Spinal cord (tissue), 10 donors: ENCODE measurements around the gene CASZ1. TPM values are rescaled to one million over a fixed set of nuclear protein-coding genes. Genes with fewer than 3 reads are reported as not detected.

Experiments used
- DNase-seq, 6 donors: peaks; one replicate each; pipeline versions ENCODE4 v3.0.0 to v3.0.0-alpha.2; 2013 to 2015; ENCODE audit warnings: low spot score in 6 of 6, low read depth in 4 of 6
- H3K27ac ChIP-seq: one replicate; pipeline ENCODE4 v1.5.1; 2013; ENCODE audit warnings: low read depth, low read length, control low read depth
- H3K27me3 ChIP-seq: one replicate; pipeline ENCODE4 v1.6.1; 2013; ENCODE audit warnings: low read length; ENCODE audit not compliant: control insufficient read depth, insufficient read depth
- H3K36me3 ChIP-seq: one replicate; pipeline ENCODE4 v1.6.1; 2013; ENCODE audit warnings: low read length; ENCODE audit not compliant: control insufficient read depth, insufficient read depth
- H3K4me1 ChIP-seq: one replicate; pipeline ENCODE4 v1.6.1; 2013; ENCODE audit warnings: low read length; ENCODE audit not compliant: control insufficient read depth, insufficient read depth
- H3K4me3 ChIP-seq: one replicate; pipeline ENCODE4 v1.5.1; 2013; ENCODE audit warnings: low read depth, low read length, control low read depth
- H3K9me3 ChIP-seq: one replicate; pipeline ENCODE4 v1.6.1; 2013; ENCODE audit warnings: low read length; ENCODE audit not compliant: control insufficient read depth, insufficient read depth
- WGBS: methylation state at CpG from one replicate; pipeline ENCODE4 v1.1.5; 2013; ENCODE audit warnings: missing lambda C conversion rate; ENCODE audit not compliant: insufficient coverage; 5-methylcytosine and 5-hydroxymethylcytosine counted together
- polyA plus RNA-seq, 2 donors: library from polyadenylated mRNA; unstranded; fragments of 120-200 nt; gene quantifications; one replicate each; pipeline ENCODE4 v1.2.1, GENCODE V29; 2013; ENCODE audit not compliant: insufficient read length in 2 of 2
- total RNA-seq, 2 donors: library from RNA; depleted of rRNA in 1 of 2; stranded (reverse); fragments of 120-200 nt in 1 of 2; fragments of >200 nt in 1 of 2; gene quantifications; one replicate each; pipeline versions ENCODE4 v1.2.3 to v1.2.4, GENCODE V29; 2013 to 2014
- donor health status: healthy.

Gene CASZ1
- total and polyA plus RNA-seq, 4 donors: 6.0 to 18.7 (median 11.3) TPM

- Histone ChIP-seq H3K36me3 (no peaks in the 10 kb centered on the region), H3K9me3 (no peaks in the 10 kb centered on the region), H3K27ac (no peak overlapping the region), H3K4me1 (peaks cover 25% of the 10 kb centered on the region), H3K4me3 (no peak overlapping the region), H3K27me3 (peaks cover 3% of the 10 kb centered on the region)
- 58% methylated on average over 11 of the region's 17 CpGs for WGBS
- peak in 2 of 6 donors; percentile 64 to 65 for DNase-seq
These were observed 30.5 kb downstream of the CASZ1 start for GRCh38 chr1:10765734-10766478.

GRCh38 chr1:10765304-10765703 is 31.1 kb downstream of the CASZ1 start:
- no peaks in the 10 kb centered on the region for H3K9me3 ChIP-seq
- H3K4me1 ChIP-seq: peaks cover 25% of the 10 kb centered on the region
- H3K27ac ChIP-seq: no peak overlapping the region
- no peaks in the 10 kb centered on the region for H3K36me3 ChIP-seq
- DNase-seq: no peak
- WGBS: 84% methylated on average over 11 of the region's 15 CpGs
- H3K4me3 ChIP-seq: no peak overlapping the region
- peaks cover 3% of the 10 kb centered on the region for H3K27me3 ChIP-seq

- DNase-seq: no peak
- no peaks in the 10 kb centered on the region for H3K36me3 ChIP-seq
- no peak overlapping the region for H3K4me3 ChIP-seq
- H3K27me3 ChIP-seq: peaks cover 4% of the 10 kb centered on the region
- WGBS: 73% methylated on average over 4 of the region's 6 CpGs
- no peaks in the 10 kb centered on the region for H3K9me3 ChIP-seq
- no peak overlapping the region for H3K27ac ChIP-seq
- H3K4me1 ChIP-seq: peaks cover 25% of the 10 kb centered on the region
These were observed 32.1 kb downstream of the CASZ1 start for GRCh38 chr1:10764296-10764798.

GRCh38 chr1:10762875-10763274 is 33.6 kb downstream of the CASZ1 start:
- DNase-seq: no peak
- H3K27ac ChIP-seq: no peak overlapping the region
- no peak overlapping the region for H3K4me3 ChIP-seq
- WGBS: 89% methylated on average over 12 of the region's 12 CpGs
- no peaks in the 10 kb centered on the region for H3K36me3 ChIP-seq
- peaks cover 7% of the 10 kb centered on the region for H3K27me3 ChIP-seq
- no peaks in the 10 kb centered on the region for H3K9me3 ChIP-seq
- H3K4me1 ChIP-seq: peaks cover 25% of the 10 kb centered on the region

- Histone ChIP-seq H3K4me1 (peaks cover 25% of the 10 kb centered on the region), H3K4me3 (no peak overlapping the region), H3K27ac (no peak overlapping the region), H3K9me3 (no peaks in the 10 kb centered on the region), H3K36me3 (no peaks in the 10 kb centered on the region), H3K27me3 (peaks cover 7% of the 10 kb centered on the region)
- no peak for DNase-seq
- 40% methylated on average over 1 of the region's 6 CpGs for WGBS
These were observed 34.3 kb downstream of the CASZ1 start for GRCh38 chr1:10762153-10762523.

DNA sequence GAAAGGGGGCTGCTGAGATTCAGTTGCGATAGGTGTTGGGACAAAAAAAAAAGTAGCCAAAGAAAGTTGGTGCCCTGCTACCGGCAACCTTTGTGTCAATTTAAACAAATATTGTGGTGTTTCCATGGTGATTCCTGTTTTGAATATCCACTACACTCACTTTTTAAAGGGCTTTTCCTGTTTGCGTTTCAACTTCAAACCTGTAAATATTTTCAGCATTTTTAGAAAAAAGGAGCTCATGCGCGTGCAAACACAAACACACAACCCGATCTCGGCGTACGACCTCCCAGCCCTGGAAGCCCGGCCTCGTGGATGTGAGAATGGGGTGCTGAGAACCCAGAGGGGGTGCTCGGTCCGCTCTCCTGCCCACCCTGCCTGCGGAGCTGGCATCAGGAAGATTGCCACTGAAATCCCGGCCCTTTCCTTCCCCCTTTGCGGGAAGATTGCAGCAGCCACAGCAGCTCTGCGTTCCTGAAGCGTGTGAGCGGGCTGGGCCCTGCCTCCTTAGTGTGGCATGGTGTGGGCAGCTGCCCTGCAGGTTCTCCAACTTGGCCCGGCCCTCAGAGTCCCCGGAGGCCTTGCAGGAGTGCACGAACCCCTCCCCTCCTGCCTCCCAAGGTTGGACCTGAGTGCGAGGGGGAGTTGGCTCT is 34.8 kb downstream of the CASZ1 start:
- Histone ChIP-seq H3K4me1 (peaks cover 28% of the 10 kb centered on the region), H3K27ac (no peak overlapping the region), H3K9me3 (no peaks in the 10 kb centered on the region), H3K36me3 (no peaks in the 10 kb centered on the region), H3K27me3 (peaks cover 7% of the 10 kb centered on the region), H3K4me3 (no peak overlapping the region)
- WGBS: 48% methylated on average over 2 of the region's 23 CpGs
- no peak for DNase-seq

DNA sequence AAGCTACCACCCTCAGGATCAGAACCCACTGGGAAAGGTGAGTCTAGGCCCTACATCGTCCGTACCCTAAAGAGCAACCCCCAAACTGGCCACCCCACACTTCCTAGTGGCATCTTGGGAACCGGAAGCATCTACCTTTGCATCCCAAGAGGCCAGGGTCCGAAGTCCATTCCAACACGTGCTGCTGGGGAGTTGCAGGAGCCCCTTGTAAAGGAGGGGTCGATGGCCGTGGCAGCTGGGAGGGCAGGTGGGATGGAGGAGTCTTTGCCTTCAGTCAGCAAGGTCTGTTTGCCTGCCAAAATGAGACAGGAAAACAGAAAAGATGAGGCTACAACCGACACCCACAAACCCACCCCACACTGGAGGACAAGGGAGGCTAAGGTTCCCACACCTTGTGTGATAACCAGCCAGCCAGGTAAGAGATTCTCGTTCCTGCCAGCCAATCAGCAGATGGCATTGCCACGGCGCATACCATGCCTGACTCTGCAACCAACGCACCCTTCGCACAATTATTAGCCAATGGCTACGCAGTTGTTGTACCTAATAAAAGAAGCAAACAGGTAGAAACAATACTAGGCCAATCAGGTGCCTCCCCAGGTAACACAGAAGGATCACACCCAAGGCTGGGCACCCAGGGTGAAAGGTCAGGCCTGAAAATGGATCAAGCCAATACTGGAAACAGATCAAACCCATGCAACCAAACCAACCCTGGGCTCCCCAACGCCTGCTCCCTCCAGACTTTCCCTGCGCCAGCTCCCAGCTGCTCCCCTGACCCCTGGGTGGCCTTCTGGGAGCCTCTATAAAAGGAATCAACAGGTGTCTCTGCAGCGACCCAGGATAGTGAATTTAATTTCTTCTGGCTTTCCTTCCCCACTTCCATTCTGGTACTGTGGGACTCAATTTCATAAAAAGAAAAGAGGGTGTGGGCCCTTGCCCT is 35.6 kb downstream of the CASZ1 start:
- no peaks in the 10 kb centered on the region for H3K9me3 ChIP-seq
- peaks cover 33% of the 10 kb centered on the region for H3K4me1 ChIP-seq
- no peak overlapping the region for H3K4me3 ChIP-seq
- DNase-seq: no peak
- no peak overlapping the region for H3K27ac ChIP-seq
- peaks cover 6% of the 10 kb centered on the region for H3K36me3 ChIP-seq
- WGBS: 92% methylated on average over 14 of the region's 17 CpGs
- peaks cover 7% of the 10 kb centered on the region for H3K27me3 ChIP-seq

DNA sequence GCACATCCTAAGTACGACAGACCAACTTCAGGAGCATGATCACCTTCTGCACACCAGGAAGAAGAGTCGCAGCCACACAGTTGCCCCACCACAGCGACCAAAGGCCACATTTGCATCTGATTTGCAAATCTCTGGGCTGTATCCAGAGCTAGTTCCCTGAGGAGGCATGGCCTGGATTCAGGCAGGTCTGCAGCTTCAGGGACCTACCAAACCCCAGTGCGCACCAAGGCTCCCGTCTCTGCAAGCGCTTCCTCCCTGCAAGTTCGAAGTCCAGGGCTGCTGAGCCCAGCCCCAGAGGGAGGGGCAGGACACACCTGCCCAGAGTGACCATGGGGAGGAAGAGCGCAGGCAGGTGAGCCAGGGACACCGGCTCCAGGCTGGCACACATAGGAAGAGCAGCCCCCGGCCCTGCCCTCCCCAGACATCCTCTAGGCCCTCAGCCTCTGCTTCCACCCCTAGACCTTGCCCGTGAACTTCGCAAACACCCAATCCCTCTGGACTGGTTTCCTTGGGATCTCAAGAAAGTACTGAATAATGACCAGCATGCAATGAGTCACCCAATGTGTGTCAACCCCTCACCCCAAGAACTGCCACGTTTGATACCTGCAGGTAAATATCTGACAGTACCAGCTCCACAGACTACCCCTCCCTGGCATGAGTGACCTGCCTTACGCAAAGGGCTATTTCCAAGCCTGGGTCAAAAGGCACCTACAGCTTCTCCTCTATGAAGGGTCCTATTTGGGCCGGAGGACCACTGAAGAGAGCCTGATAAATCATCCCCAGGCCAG is 36.8 kb downstream of the CASZ1 start:
- Histone ChIP-seq H3K27me3 (peaks cover 7% of the 10 kb centered on the region), H3K4me1 (peaks cover 40% of the 10 kb centered on the region), H3K9me3 (no peaks in the 10 kb centered on the region), H3K36me3 (peaks cover 8% of the 10 kb centered on the region), H3K27ac (no peak overlapping the region), H3K4me3 (no peak overlapping the region)
- WGBS: 78% methylated on average over 13 of the region's 15 CpGs
- DNase-seq: no peak

DNA sequence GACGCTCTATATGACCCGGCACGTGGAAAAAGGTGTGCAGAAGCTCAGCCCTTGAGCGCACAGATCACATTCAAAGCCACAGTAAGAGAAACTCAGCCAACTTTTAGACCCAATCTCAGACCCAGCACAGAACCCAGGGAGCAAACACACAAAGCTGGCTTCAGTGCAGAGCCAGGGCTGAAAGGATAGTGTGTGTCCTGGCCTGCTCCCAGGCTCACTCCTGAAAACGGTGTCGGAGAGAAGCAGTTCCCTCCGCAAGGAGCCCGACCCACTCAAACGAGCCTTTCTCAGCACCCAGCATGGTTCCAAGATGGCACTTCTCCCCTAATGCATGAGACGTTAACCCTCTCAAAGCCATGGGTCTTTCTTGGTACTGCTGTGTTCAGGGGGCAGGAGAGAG is 39.6 kb downstream of the CASZ1 start:
- 61% methylated on average over 6 of the region's 10 CpGs for WGBS
- H3K4me3 ChIP-seq: no peak overlapping the region
- peaks cover 11% of the 10 kb centered on the region for H3K36me3 ChIP-seq
- H3K27ac ChIP-seq: no peak overlapping the region
- no peaks in the 10 kb centered on the region for H3K9me3 ChIP-seq
- peaks cover 13% of the 10 kb centered on the region for H3K27me3 ChIP-seq
- DNase-seq: peak in 2 of 6 donors; percentile 42 to 49
- peaks cover 50% of the 10 kb centered on the region for H3K4me1 ChIP-seq
